Mesothelial cell of epicardium (in vitro differentiated cells): ENCODE results near the gene ANKRD18B. TPM values are rescaled to one million over a fixed set of nuclear protein-coding genes. Genes with fewer than 3 reads are reported as not detected.
"Not testable (repeated sequence)": the region's sequence is repeated elsewhere in the genome, so short reads cannot be mapped to it uniquely, and the experiment has no call there.

Experiments
- DNase-seq, 2 experiments: peaks; one replicate each; pipeline ENCODE4 v3.0.0; 2021; ENCODE audit warnings: low spot score in 2 of 2; ENCODE audit not compliant: unreplicated experiment in 2 of 2
- H3K27ac Mint-ChIP-seq: 2 replicates; pipeline ENCODE4 v1.8.0; 2021; ENCODE audit warnings: mixed read lengths
- H3K27me3 Mint-ChIP-seq: 2 replicates; pipeline ENCODE4 v1.8.0; 2021; ENCODE audit warnings: low read depth, mixed read lengths
- H3K36me3 Mint-ChIP-seq: 2 replicates; pipeline ENCODE4 v1.8.0; 2021; ENCODE audit warnings: mixed read lengths
- H3K4me1 Mint-ChIP-seq: 2 replicates; pipeline ENCODE4 v1.8.0; 2021; ENCODE audit warnings: mixed read lengths
- H3K4me3 Mint-ChIP-seq: 2 replicates; pipeline ENCODE4 v1.8.0; 2021; ENCODE audit warnings: mild to moderate bottlenecking, moderate library complexity, mixed read lengths
- H3K9me3 Mint-ChIP-seq: 2 replicates; pipeline ENCODE4 v1.8.0; 2021; ENCODE audit warnings: mixed read lengths
- CTCF ChIP-seq: fragments of 200-600 bp; sonication (generic); IDR thresholded peaks from one replicate; pipeline ENCODE4 v1.5.0; 2021; ENCODE audit warnings: antibody characterized with exemption; ENCODE audit not compliant: unreplicated experiment
- total RNA-seq: library from RNA; stranded (reverse); gene quantifications from 3 replicates; pipeline ENCODE4 v1.2.1, GENCODE V29; 2021

Gene ANKRD18B
- total RNA-seq, 1 donor from 2014 or later: 1.6 TPM

GRCh38 chr9:33517373-33517772 lies 6.7 kb upstream of the ANKRD18B start:
- Mint-ChIP-seq H3K27me3 (peaks cover 12% of the 10 kb centered on the region), H3K4me1 (no peaks in the 10 kb centered on the region), H3K27ac (no peak overlapping the region), H3K36me3 (no peaks in the 10 kb centered on the region), H3K9me3 (peaks cover 23% of the 10 kb centered on the region), H3K4me3 (no peak overlapping the region)
- peak; percentile 53 for TF ChIP-seq CTCF
- no peak for DNase-seq

GRCh38 chr9:33517934-33518577 lies 6.0 kb upstream of the ANKRD18B start:
- H3K36me3 Mint-ChIP-seq, H3K27ac Mint-ChIP-seq, DNase-seq, H3K4me3 Mint-ChIP-seq, H3K4me1 Mint-ChIP-seq: not testable (repeated sequence)
- Mint-ChIP-seq H3K27me3 (peaks cover 19% of the 10 kb centered on the region), H3K9me3 (peaks cover 23% of the 10 kb centered on the region)

- H3K36me3 Mint-ChIP-seq, H3K9me3 Mint-ChIP-seq, DNase-seq, H3K27ac Mint-ChIP-seq, H3K4me3 Mint-ChIP-seq, H3K4me1 Mint-ChIP-seq: not testable (repeated sequence)
- peaks cover 46% of the 10 kb centered on the region for H3K27me3 Mint-ChIP-seq
These were observed 2.2 kb upstream of the ANKRD18B start for GRCh38 chr9:33521861-33522260.

- DNase-seq: peak in 1 of 2 experiments; percentile 41
These were observed 376 bp downstream of the ANKRD18B start for GRCh38 chr9:33524306-33524947.

GRCh38 chr9:33528069-33528468 lies 4.0 kb downstream of the ANKRD18B start:
- not testable (repeated sequence) for H3K36me3 Mint-ChIP-seq, H3K4me1 Mint-ChIP-seq, H3K27ac Mint-ChIP-seq, H3K9me3 Mint-ChIP-seq, DNase-seq, H3K4me3 Mint-ChIP-seq
- peaks cover 64% of the 10 kb centered on the region for H3K27me3 Mint-ChIP-seq

More at GRCh38 chr9:33524306-33524947, 376 bp downstream of the ANKRD18B start:
- Mint-ChIP-seq H3K9me3 (no peaks in the 10 kb centered on the region), H3K36me3 (no peaks in the 10 kb centered on the region), H3K4me3 (peak overlapping the region; percentile 78), H3K27ac (peak overlapping the region; percentile 30), H3K4me1 (peaks cover 8% of the 10 kb centered on the region), H3K27me3 (peaks cover 67% of the 10 kb centered on the region)
- no peak for TF ChIP-seq CTCF

- not testable (repeated sequence) for H3K36me3 Mint-ChIP-seq, H3K9me3 Mint-ChIP-seq, H3K4me1 Mint-ChIP-seq, H3K4me3 Mint-ChIP-seq, DNase-seq, H3K27ac Mint-ChIP-seq
- peaks cover 21% of the 10 kb centered on the region for H3K27me3 Mint-ChIP-seq
These were observed 9.9 kb downstream of the ANKRD18B start for GRCh38 chr9:33533958-33534357.

GRCh38 chr9:33535541-33535940 lies 11.5 kb downstream of the ANKRD18B start:
- no peak for TF ChIP-seq CTCF
- Mint-ChIP-seq H3K4me1 (no peaks in the 10 kb centered on the region), H3K4me3 (no peak overlapping the region), H3K9me3 (no peaks in the 10 kb centered on the region), H3K27me3 (peaks cover 7% of the 10 kb centered on the region), H3K27ac (no peak overlapping the region), H3K36me3 (no peaks in the 10 kb centered on the region)
- DNase-seq: no peak

- not testable (repeated sequence) for DNase-seq
These were observed 19.4 kb downstream of the ANKRD18B start for GRCh38 chr9:33543463-33543862.

GRCh38 chr9:33545715-33546114 lies 21.7 kb downstream of the ANKRD18B start:
- not testable (repeated sequence) for DNase-seq, H3K27ac Mint-ChIP-seq, H3K36me3 Mint-ChIP-seq, H3K4me3 Mint-ChIP-seq, H3K27me3 Mint-ChIP-seq, H3K9me3 Mint-ChIP-seq
- peaks cover 14% of the 10 kb centered on the region for H3K4me1 Mint-ChIP-seq

More at GRCh38 chr9:33543463-33543862, 19.4 kb downstream of the ANKRD18B start:
- H3K27me3 Mint-ChIP-seq, H3K4me3 Mint-ChIP-seq, H3K4me1 Mint-ChIP-seq, H3K36me3 Mint-ChIP-seq, H3K27ac Mint-ChIP-seq, H3K9me3 Mint-ChIP-seq: not testable (repeated sequence)

- DNase-seq, H3K4me3 Mint-ChIP-seq, H3K9me3 Mint-ChIP-seq, H3K36me3 Mint-ChIP-seq, H3K27me3 Mint-ChIP-seq, H3K27ac Mint-ChIP-seq: not testable (repeated sequence)
- peaks cover 21% of the 10 kb centered on the region for H3K4me1 Mint-ChIP-seq
These were observed 24.8 kb downstream of the ANKRD18B start for GRCh38 chr9:33548816-33549215.

GRCh38 chr9:33549418-33549817 lies 25.4 kb downstream of the ANKRD18B start:
- H3K4me3 Mint-ChIP-seq, H3K36me3 Mint-ChIP-seq, H3K9me3 Mint-ChIP-seq, H3K27me3 Mint-ChIP-seq, DNase-seq, H3K27ac Mint-ChIP-seq: not testable (repeated sequence)
- H3K4me1 Mint-ChIP-seq: peaks cover 21% of the 10 kb centered on the region
